ENCODE data around the gene SMARCD1. TPM values are rescaled to one million over a fixed set of nuclear protein-coding genes. Genes with fewer than 3 reads are reported as not detected.
"Not testable (repeated sequence)": the region's sequence is repeated elsewhere in the genome, so short reads cannot be mapped to it uniquely, and the experiment has no call there.

Gene SMARCD1
- total RNA-seq, 1 donor from 2014 or later, result 44.0 TPM

- Histone ChIP-seq H3K36me3 (no peaks in the 10 kb centered on the region), H3K9me3 (no peaks in the 10 kb centered on the region), H3K27ac (no peak overlapping the region), H3K4me3 (no peak overlapping the region), H3K4me1 (peaks cover 8% of the 10 kb centered on the region), H3K27me3 (no peaks in the 10 kb centered on the region)
- ATAC-seq, result no peak
- TF ChIP-seq CTCF (IDR thresholded peaks at IDR 0.05), result no peak
- intact Hi-C loops (cut with DNase I), result no loop called here
- no peak for DNase-seq
These were observed 3.9 kb upstream of the SMARCD1 start for GRCh38 chr12:50081096-50081808.

- TF ChIP-seq CTCF (IDR thresholded peaks at IDR 0.05), result no peak
- Histone ChIP-seq H3K9me3 (no peaks in the 10 kb centered on the region), H3K27ac (no peak overlapping the region), H3K4me3 (no peak overlapping the region), H3K4me1 (peaks cover 8% of the 10 kb centered on the region), H3K36me3 (peaks cover 12% of the 10 kb centered on the region), H3K27me3 (no peaks in the 10 kb centered on the region)
- ATAC-seq (no peak), DNase-seq (no peak)
- intact Hi-C loops (cut with DNase I), result no loop called here
These were observed 2.5 kb upstream of the SMARCD1 start for GRCh38 chr12:50082644-50083043.

GRCh38 chr12:50083301-50083700, 1.8 kb upstream of the SMARCD1 start:
- no peak overlapping the region for H3K4me3 ChIP-seq
- no peak overlapping the region for H3K27ac ChIP-seq
- peaks cover 19% of the 10 kb centered on the region for H3K36me3 ChIP-seq
- H3K9me3 ChIP-seq, result no peaks in the 10 kb centered on the region
- no peaks in the 10 kb centered on the region for H3K27me3 ChIP-seq
- TF ChIP-seq CTCF (IDR thresholded peaks at IDR 0.05), result no peak
- peaks cover 8% of the 10 kb centered on the region for H3K4me1 ChIP-seq
- DNase-seq, result no peak
- no peak for ATAC-seq
- intact Hi-C loops (cut with DNase I), result no loop called here

GRCh38 chr12:50084409-50084774, 750 bp upstream of the SMARCD1 start:
- ATAC-seq; H3K9me3 ChIP-seq; intact Hi-C loops (cut with DNase I); DNase-seq; H3K27me3 ChIP-seq; H3K4me1 ChIP-seq: not testable (repeated sequence)
- H3K27ac ChIP-seq, result peak overlapping the region; percentile 90
- peak overlapping the region; percentile 61 for H3K4me3 ChIP-seq
- H3K36me3 ChIP-seq, result peaks cover 30% of the 10 kb centered on the region

GRCh38 chr12:50085615-50086072, 502 bp downstream of the SMARCD1 start:
- peaks cover 8% of the 10 kb centered on the region for H3K4me1 ChIP-seq
- H3K36me3 ChIP-seq, result peaks cover 42% of the 10 kb centered on the region
- no peak for DNase-seq
- H3K4me3 ChIP-seq, result peak overlapping the region; percentile 61
- no peak for TF ChIP-seq CTCF (IDR thresholded peaks at IDR 0.05)
- no peak for ATAC-seq
- peak overlapping the region; percentile 90 for H3K27ac ChIP-seq
- H3K9me3 ChIP-seq, result no peaks in the 10 kb centered on the region
- no peaks in the 10 kb centered on the region for H3K27me3 ChIP-seq
- intact Hi-C loops (cut with DNase I), result no loop called here

- DNase-seq (no peak), ATAC-seq (no peak)
- Histone ChIP-seq H3K4me3 (peak overlapping the region; percentile 61), H3K36me3 (peaks cover 47% of the 10 kb centered on the region), H3K4me1 (peaks cover 8% of the 10 kb centered on the region), H3K27me3 (no peaks in the 10 kb centered on the region), H3K9me3 (no peaks in the 10 kb centered on the region), H3K27ac (peak overlapping the region; percentile 90)
- no peak for TF ChIP-seq CTCF (IDR thresholded peaks at IDR 0.05)
- intact Hi-C loops (cut with DNase I), result no loop called here
These were observed 1.0 kb downstream of the SMARCD1 start for GRCh38 chr12:50086148-50086547.
